Measurements from ENCODE around the gene RAE1.

Gene RAE1

DNA sequence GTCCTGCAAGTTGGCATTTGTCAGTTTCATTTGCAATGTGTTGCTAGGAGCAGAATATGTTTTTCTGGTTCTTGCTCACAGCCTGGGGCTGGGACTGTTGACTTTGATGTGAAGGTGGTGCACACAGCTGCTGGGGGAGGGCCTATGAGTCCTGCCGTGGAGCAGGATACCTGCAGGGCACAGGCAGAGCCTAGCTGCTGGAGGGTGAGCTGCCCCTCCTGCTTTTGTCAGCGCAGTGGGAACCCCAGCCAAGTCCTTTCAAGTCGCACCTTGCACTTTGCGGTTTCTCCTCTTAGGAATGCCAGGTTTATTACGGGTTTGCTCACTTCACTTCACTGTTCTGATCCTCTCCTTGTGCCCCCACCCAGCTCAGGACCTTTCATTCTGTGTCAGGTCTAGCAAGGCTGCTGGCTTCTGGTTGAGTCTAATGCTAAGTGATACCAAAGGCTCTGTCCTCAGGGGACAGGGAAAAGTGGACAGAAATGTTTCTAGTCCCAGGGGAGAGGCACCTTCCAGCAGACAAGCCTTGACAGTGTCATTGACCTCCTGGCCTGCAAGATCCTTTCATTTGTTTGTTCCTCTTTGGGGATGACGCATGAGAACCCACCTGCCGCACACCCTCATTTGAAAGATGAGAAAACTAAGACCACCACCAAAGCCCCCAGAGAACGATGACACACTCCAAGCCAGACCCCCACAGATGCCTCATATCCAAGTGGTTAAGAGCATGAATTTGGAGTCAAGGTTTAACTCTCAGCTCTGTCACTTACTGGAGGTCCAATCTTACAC lies 24.2 kb upstream of the RAE1 start:
- peaks cover 18% of the 10 kb centered on the region for H3K4me1 ChIP-seq (ENCODE audit: control insufficient read depth, insufficient read depth, low read length)
- H3K4me3 ChIP-seq (ENCODE audit: insufficient read depth, low read depth, low read length): no peak overlapping the region
- peaks cover 30% of the 10 kb centered on the region for H3K27me3 ChIP-seq (ENCODE audit: control insufficient read depth, insufficient read depth, low read length, poor library complexity, severe bottlenecking)
- H3K9me3 ChIP-seq (ENCODE audit: control insufficient read depth, low read length): no peaks in the 10 kb centered on the region
- H3K27ac ChIP-seq (ENCODE audit: insufficient read depth, low read depth, low read length, poor library complexity, severe bottlenecking): no peak overlapping the region
- WGBS, 2 experiments: 39 to 47% methylated on average over 8 of the region's 8 CpGs
- H3K36me3 ChIP-seq (ENCODE audit: control insufficient read depth, insufficient read depth, low read length): no peaks in the 10 kb centered on the region

DNA sequence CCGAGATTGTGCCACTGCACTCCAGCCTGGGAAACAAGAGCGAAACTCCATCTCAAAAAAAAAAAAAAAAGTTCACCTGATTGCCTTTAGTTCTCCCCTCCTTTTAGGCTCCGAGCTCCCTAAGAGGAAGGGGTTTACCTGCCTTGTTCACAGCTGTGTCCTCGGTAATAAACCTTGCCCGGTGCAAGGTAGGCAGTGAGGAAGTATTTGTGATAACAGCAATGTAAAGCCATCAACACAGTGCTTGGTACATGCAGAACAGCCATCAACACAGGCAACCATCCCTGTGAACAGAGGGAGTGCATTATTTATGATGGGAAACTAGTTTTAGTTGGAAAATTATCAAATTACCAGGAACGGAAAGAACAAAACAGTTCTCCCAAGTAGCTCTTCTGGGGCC lies 23.2 kb upstream of the RAE1 start:
- 90 to 93% methylated on average over 6 of the region's 6 CpGs for WGBS, 2 experiments

DNA sequence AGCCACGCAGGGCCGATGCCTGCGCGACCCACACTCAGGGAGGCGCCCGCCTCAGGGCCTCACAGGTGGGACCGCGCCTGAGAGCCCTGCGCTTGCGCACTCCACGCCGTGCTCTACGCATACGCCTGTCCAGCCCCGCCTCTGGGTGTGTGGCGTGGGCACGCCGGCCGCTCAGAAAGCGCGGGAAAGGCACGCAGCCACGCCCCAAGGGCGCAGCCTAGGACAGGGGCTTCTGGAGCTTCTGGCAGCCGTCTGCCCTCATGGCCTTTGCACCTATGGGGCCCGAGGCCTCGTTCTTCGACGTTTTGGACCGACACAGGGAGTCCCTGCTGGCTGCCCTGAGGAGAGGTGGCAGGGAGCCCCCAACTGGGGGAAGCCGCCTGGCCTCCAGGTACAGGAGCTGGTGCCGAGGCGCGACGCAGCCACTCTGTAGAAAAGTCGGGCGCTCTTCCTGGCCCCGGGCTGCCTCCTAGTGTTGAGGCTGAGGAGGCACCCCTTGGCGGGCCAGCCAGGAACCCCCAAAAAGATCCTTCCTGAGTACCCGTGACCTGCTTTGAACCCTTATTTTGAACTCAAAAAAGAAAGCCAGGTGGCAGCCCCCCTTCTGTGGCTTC lies 21.3 kb upstream of the RAE1 start, which contains the start of gene SPO11:
Gene SPO11 (plus strand): TSS at position 196 of the 614 bp plus-strand sequence. CDS start 65 bp downstream, at position 261.
- Histone ChIP-seq H3K9me3 (ENCODE audit: control insufficient read depth, low read length) (no peaks in the 10 kb centered on the region), H3K36me3 (ENCODE audit: control insufficient read depth, insufficient read depth, low read length) (no peaks in the 10 kb centered on the region), H3K4me3 (ENCODE audit: insufficient read depth, low read depth, low read length) (no peak within 1 kb of the TSS), H3K4me1 (ENCODE audit: control insufficient read depth, insufficient read depth, low read length) (peaks cover 5% of the 10 kb centered on the region), H3K27me3 (ENCODE audit: control insufficient read depth, insufficient read depth, low read length, poor library complexity, severe bottlenecking) (peaks cover 20% of the 10 kb centered on the region), H3K27ac (ENCODE audit: insufficient read depth, low read depth, low read length, poor library complexity, severe bottlenecking) (no peak within 1 kb of the TSS)
- WGBS, 2 experiments: 80 to 83% methylated on average over 40 of the region's 40 CpGs

More for the DNA sequence above, 23.2 kb upstream of the RAE1 start:
- peaks cover 15% of the 10 kb centered on the region for H3K4me1 ChIP-seq (ENCODE audit: control insufficient read depth, insufficient read depth, low read length)
- H3K9me3 ChIP-seq (ENCODE audit: control insufficient read depth, low read length): no peaks in the 10 kb centered on the region
- no peak overlapping the region for H3K4me3 ChIP-seq (ENCODE audit: insufficient read depth, low read depth, low read length)
- H3K27me3 ChIP-seq (ENCODE audit: control insufficient read depth, insufficient read depth, low read length, poor library complexity, severe bottlenecking): peaks cover 20% of the 10 kb centered on the region
- H3K27ac ChIP-seq (ENCODE audit: insufficient read depth, low read depth, low read length, poor library complexity, severe bottlenecking): no peak overlapping the region
- H3K36me3 ChIP-seq (ENCODE audit: control insufficient read depth, insufficient read depth, low read length): no peaks in the 10 kb centered on the region

DNA sequence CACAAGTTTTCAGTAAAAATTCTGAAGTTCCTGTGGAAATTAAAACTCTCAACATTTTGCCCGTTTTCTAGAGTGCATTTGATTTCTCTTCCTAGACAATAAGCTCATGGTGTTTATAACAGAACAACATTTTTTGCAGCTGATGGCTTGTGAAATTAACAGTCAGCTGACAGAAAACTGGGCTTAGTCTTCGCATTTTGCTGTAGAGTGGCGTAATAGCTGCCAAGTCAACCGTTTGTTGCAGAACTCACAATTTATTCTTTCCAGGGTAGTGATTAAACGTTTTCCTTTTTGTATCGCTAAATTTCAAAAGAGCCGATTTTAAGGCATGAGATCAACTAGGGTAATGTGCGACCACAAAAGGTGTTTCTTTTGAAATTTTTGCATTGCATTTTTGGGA lies 20.1 kb upstream of the RAE1 start:
- WGBS, 2 experiments: 89 to 92% methylated on average over 8 of the region's 8 CpGs
- H3K27me3 ChIP-seq (ENCODE audit: control insufficient read depth, insufficient read depth, low read length, poor library complexity, severe bottlenecking): peaks cover 15% of the 10 kb centered on the region
- no peaks in the 10 kb centered on the region for H3K9me3 ChIP-seq (ENCODE audit: control insufficient read depth, low read length)
- H3K4me1 ChIP-seq (ENCODE audit: control insufficient read depth, insufficient read depth, low read length): peaks cover 5% of the 10 kb centered on the region
- no peak overlapping the region for H3K27ac ChIP-seq (ENCODE audit: insufficient read depth, low read depth, low read length, poor library complexity, severe bottlenecking)
- H3K36me3 ChIP-seq (ENCODE audit: control insufficient read depth, insufficient read depth, low read length): no peaks in the 10 kb centered on the region
- H3K4me3 ChIP-seq (ENCODE audit: insufficient read depth, low read depth, low read length): no peak overlapping the region

DNA sequence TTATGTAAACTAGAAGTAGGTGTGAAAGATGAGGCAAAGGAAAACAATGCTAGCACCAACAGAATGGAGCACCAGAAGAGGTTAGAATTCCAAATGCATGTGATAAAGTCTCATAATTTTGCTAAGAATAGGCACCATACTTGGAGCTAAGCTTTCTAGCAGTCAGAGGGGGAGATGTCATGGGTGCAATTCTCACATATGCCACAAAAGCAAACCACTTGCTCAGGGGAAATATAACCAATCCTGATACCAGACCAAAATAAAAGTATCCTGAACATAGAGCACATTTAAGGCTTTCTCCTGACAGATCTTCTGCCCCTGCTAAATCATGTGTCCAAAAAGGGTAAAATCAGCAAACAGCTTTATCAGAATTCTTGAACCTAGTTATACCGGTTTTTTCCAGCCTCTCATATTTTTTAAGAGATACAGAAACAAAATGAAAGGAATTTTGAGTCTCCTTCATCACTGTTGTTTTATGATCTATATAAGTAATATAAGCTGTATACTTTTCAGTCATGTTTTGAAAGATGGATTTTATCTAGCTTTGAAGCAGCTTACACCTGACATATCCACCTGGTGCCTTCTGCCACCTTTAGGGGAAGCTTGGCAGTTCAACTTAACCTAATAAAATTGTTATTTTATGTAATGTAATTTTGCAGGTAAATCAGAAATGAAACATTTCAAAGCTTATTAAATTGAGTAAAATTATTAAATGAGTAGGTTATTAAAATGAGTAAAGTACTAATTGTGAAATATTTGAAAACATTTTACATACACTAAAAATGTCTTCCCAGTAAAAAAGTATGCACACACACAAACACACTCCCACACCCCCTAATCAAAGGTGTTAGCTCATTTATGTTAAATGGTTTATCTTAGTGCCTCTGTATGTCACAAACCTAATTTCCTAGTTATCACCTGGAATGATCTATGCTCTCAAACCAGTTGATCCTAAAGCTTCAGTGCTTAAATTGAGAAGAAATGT lies 18.7 kb upstream of the RAE1 start:
- Histone ChIP-seq H3K36me3 (ENCODE audit: control insufficient read depth, insufficient read depth, low read length) (no peaks in the 10 kb centered on the region), H3K27me3 (ENCODE audit: control insufficient read depth, insufficient read depth, low read length, poor library complexity, severe bottlenecking) (peaks cover 8% of the 10 kb centered on the region), H3K27ac (ENCODE audit: insufficient read depth, low read depth, low read length, poor library complexity, severe bottlenecking) (no peak overlapping the region), H3K4me3 (ENCODE audit: insufficient read depth, low read depth, low read length) (no peak overlapping the region), H3K9me3 (ENCODE audit: control insufficient read depth, low read length) (no peaks in the 10 kb centered on the region), H3K4me1 (ENCODE audit: control insufficient read depth, insufficient read depth, low read length) (no peaks in the 10 kb centered on the region)
- WGBS, 2 experiments: 83 to 100% methylated on average over 1 of the region's 1 CpG

DNA sequence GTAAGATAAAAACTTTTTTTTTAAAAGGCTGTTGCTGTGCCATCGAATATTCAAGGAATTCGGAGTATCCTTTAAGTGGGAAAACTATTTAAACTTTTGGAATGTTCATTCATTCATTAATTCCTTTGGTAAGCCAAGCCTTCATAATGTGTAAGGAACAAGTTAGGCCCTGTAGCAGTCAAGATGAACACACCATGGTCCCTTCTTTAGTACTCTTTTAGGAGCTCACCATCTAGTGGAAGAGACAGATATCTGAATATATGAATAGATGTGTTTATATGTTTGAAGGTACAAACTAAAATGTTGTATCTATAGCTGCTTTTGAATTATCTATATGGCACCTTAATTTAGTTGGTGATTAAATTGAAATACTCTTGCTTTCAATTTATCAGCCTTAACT lies 15.7 kb upstream of the RAE1 start:
- Histone ChIP-seq H3K9me3 (ENCODE audit: control insufficient read depth, low read length) (no peaks in the 10 kb centered on the region), H3K36me3 (ENCODE audit: control insufficient read depth, insufficient read depth, low read length) (no peaks in the 10 kb centered on the region), H3K27ac (ENCODE audit: insufficient read depth, low read depth, low read length, poor library complexity, severe bottlenecking) (no peak overlapping the region), H3K4me1 (ENCODE audit: control insufficient read depth, insufficient read depth, low read length) (no peaks in the 10 kb centered on the region), H3K27me3 (ENCODE audit: control insufficient read depth, insufficient read depth, low read length, poor library complexity, severe bottlenecking) (no peaks in the 10 kb centered on the region), H3K4me3 (ENCODE audit: insufficient read depth, low read depth, low read length) (no peak overlapping the region)
- 85 to 91% methylated on average over 2 of the region's 2 CpGs for WGBS, 2 experiments

DNA sequence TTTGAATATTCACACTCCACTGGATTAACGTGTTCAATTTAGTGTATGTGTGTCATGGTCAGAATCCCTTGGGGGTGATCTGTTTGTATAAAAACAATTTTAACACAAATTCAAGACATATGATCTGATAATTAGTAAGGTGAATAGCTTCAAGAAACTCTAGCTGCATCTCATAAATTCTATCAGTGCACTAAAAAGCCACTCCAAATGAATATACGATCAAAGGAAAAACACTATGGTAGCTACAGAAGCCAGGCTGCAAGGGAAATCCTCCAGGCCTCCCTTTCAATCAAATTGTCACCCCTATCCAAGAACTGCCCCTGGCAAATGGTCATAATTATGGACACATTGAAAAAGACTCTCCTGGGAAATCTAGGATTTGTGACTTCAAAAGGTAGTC lies 9.4 kb upstream of the RAE1 start:
- no peaks in the 10 kb centered on the region for H3K27me3 ChIP-seq (ENCODE audit: control insufficient read depth, insufficient read depth, low read length, poor library complexity, severe bottlenecking)
- no peak overlapping the region for H3K4me3 ChIP-seq (ENCODE audit: insufficient read depth, low read depth, low read length)
- no peaks in the 10 kb centered on the region for H3K4me1 ChIP-seq (ENCODE audit: control insufficient read depth, insufficient read depth, low read length)
- H3K27ac ChIP-seq (ENCODE audit: insufficient read depth, low read depth, low read length, poor library complexity, severe bottlenecking): no peak overlapping the region
- 84 to 98% methylated on average over 1 of the region's 2 CpGs for WGBS, 2 experiments
- H3K36me3 ChIP-seq (ENCODE audit: control insufficient read depth, insufficient read depth, low read length): no peaks in the 10 kb centered on the region
- H3K9me3 ChIP-seq (ENCODE audit: control insufficient read depth, low read length): no peaks in the 10 kb centered on the region

DNA sequence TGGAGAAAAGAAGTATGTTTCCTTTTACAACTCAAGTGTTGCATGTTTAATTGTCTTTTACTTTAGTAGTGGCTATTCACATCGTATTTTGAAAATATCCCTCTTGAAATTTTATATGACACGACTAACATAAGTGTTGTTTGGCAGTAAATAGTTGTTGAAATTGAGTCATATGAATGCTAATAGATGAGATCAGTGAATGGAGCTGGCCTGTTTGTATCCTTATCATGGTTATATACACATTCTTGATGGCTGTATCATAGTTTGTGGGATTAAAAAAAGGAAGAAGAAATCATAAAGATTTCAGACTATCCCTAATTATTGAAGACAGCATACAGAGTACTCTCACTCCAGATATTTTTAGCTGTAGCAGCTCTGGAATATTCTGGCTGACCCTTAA lies 8.2 kb upstream of the RAE1 start:
- no peak overlapping the region for H3K27ac ChIP-seq (ENCODE audit: insufficient read depth, low read depth, low read length, poor library complexity, severe bottlenecking)
- H3K9me3 ChIP-seq (ENCODE audit: control insufficient read depth, low read length): no peaks in the 10 kb centered on the region
- H3K4me1 ChIP-seq (ENCODE audit: control insufficient read depth, insufficient read depth, low read length): no peaks in the 10 kb centered on the region
- no peak overlapping the region for H3K4me3 ChIP-seq (ENCODE audit: insufficient read depth, low read depth, low read length)
- 85 to 91% methylated on average over 2 of the region's 2 CpGs for WGBS, 2 experiments
- H3K27me3 ChIP-seq (ENCODE audit: control insufficient read depth, insufficient read depth, low read length, poor library complexity, severe bottlenecking): no peaks in the 10 kb centered on the region
- no peaks in the 10 kb centered on the region for H3K36me3 ChIP-seq (ENCODE audit: control insufficient read depth, insufficient read depth, low read length)

DNA sequence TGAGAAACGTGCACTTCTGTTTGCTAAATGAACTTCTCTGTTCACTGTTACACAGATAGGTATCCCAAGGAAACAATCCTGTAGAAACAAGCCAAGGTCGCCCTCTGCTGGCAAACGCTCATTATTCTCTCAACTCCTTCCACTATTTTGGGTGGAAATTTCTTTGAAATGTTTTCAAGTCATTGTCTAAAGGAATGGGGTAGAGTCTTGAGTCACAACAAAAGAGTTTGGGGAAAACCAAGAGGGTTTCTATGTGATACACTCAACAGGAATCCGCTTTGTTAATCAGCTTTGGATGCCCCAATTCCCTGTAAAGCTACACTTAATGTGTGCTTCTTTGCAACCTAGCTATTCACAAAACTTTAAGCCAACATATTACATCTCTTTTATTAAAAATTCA lies 4.6 kb upstream of the RAE1 start:
- H3K27ac ChIP-seq (ENCODE audit: insufficient read depth, low read depth, low read length, poor library complexity, severe bottlenecking): no peak overlapping the region
- no peak overlapping the region for H3K4me3 ChIP-seq (ENCODE audit: insufficient read depth, low read depth, low read length)
- H3K36me3 ChIP-seq (ENCODE audit: control insufficient read depth, insufficient read depth, low read length): no peaks in the 10 kb centered on the region
- H3K27me3 ChIP-seq (ENCODE audit: control insufficient read depth, insufficient read depth, low read length, poor library complexity, severe bottlenecking): no peaks in the 10 kb centered on the region
- H3K9me3 ChIP-seq (ENCODE audit: control insufficient read depth, low read length): no peaks in the 10 kb centered on the region
- H3K4me1 ChIP-seq (ENCODE audit: control insufficient read depth, insufficient read depth, low read length): no peaks in the 10 kb centered on the region
- WGBS, 2 experiments: 0 to 3% methylated on average over 2 to 4 of the region's 4 CpGs

DNA sequence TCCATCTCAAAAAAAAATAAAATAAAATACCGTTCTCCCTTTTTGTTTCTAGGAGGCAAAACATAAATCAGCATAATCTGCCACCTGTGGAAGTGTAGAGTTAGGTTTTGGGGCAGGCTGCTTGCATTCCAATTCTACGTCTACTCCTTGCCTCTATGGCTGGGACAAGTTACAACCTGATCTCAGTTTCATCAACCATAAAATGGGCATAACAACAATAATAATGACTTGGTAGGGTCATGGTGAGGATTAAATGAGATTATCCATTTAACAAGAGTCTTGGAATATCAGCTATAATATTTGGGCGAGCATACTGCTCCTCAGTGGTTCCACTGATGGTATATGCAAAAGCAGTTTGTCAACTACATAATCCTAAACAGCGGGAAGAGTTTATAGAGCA lies 3.7 kb upstream of the RAE1 start:
- Histone ChIP-seq H3K27ac (ENCODE audit: insufficient read depth, low read depth, low read length, poor library complexity, severe bottlenecking) (no peak overlapping the region), H3K9me3 (ENCODE audit: control insufficient read depth, low read length) (no peaks in the 10 kb centered on the region), H3K4me3 (ENCODE audit: insufficient read depth, low read depth, low read length) (no peak overlapping the region), H3K27me3 (ENCODE audit: control insufficient read depth, insufficient read depth, low read length, poor library complexity, severe bottlenecking) (no peaks in the 10 kb centered on the region), H3K36me3 (ENCODE audit: control insufficient read depth, insufficient read depth, low read length) (no peaks in the 10 kb centered on the region), H3K4me1 (ENCODE audit: control insufficient read depth, insufficient read depth, low read length) (peaks cover 7% of the 10 kb centered on the region)
- WGBS, 2 experiments: 90 to 95% methylated on average over 3 to 4 of the region's 4 CpGs

Data from ectodermal cell (in vitro differentiated cells).